ENCODE results near the gene NOX3. TPM values are rescaled to one million over a fixed set of nuclear protein-coding genes. Genes with fewer than 3 reads are reported as not detected.
"Not testable (repeated sequence)": the region's sequence is repeated elsewhere in the genome, so short reads cannot be mapped to it uniquely, and the experiment has no call there.

NOX3 gene
- total RNA-seq = not detected

DNA sequence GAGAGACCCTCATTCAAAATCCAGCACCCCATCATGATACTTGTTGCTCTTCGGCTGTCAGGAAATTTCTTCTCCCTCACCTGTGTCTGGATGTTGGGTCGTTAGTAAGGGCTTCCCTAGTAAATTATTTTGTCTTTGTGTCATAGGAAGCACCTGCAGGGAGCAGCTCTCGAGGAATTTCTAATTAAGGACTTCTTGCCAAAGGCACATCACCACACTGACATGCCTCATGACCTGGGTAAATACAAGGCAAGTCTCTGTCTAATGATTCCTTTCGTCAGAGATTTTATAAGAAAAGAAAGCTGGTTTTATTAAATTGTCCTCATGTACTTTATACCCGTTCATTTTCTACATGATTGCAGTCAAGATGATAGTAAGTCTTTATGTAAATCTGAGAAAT is at the start of gene NOX3:
TSS of gene NOX3 (minus strand) at position 74 of the 400 bp plus-strand sequence. CDS start at position 35, 39 bp downstream.
- Mint-ChIP-seq H3K36me3 (ENCODE audit: insufficient read depth) (no peaks in the 10 kb centered on the region), H3K9me3 (no peaks in the 10 kb centered on the region), H3K4me3 (no peak within 1 kb of the TSS), H3K4me1 (ENCODE audit: low read depth) (no peaks in the 10 kb centered on the region), H3K27me3 (ENCODE audit: low read depth) (peaks cover 4% of the 10 kb centered on the region)
- DNase-seq = no peak
- no peak for ATAC-seq

GRCh38 chr6:155504848-155505607 is 49.4 kb upstream of the NOX3 start:
- ATAC-seq = no peak
- H3K4me3 Mint-ChIP-seq = no peak overlapping the region
- no peak for DNase-seq
- peaks cover 5% of the 10 kb centered on the region for H3K27me3 Mint-ChIP-seq (ENCODE audit: low read depth)
- H3K9me3 Mint-ChIP-seq = peaks cover 11% of the 10 kb centered on the region
- no peaks in the 10 kb centered on the region for H3K36me3 Mint-ChIP-seq (ENCODE audit: insufficient read depth)
- H3K4me1 Mint-ChIP-seq (ENCODE audit: low read depth) = no peaks in the 10 kb centered on the region

GRCh38 chr6:155502393-155502792 is 46.8 kb upstream of the NOX3 start:
- ATAC-seq (no peak), DNase-seq (no peak)
- Mint-ChIP-seq H3K27me3 (ENCODE audit: low read depth) (peaks cover 3% of the 10 kb centered on the region), H3K9me3 (peaks cover 11% of the 10 kb centered on the region), H3K4me1 (ENCODE audit: low read depth) (no peaks in the 10 kb centered on the region), H3K36me3 (ENCODE audit: insufficient read depth) (no peaks in the 10 kb centered on the region), H3K4me3 (no peak overlapping the region)

- Mint-ChIP-seq H3K4me1 (ENCODE audit: low read depth) (peaks cover 3% of the 10 kb centered on the region), H3K9me3 (peaks cover 11% of the 10 kb centered on the region), H3K4me3 (no peak overlapping the region), H3K36me3 (ENCODE audit: insufficient read depth) (no peaks in the 10 kb centered on the region), H3K27me3 (ENCODE audit: low read depth) (peaks cover 3% of the 10 kb centered on the region)
- DNase-seq (no peak), ATAC-seq (no peak)
These were observed 43.9 kb upstream of the NOX3 start for GRCh38 chr6:155499574-155499973.

- H3K9me3 Mint-ChIP-seq = peaks cover 8% of the 10 kb centered on the region
- no peaks in the 10 kb centered on the region for H3K36me3 Mint-ChIP-seq (ENCODE audit: insufficient read depth)
- H3K4me3 Mint-ChIP-seq = no peak overlapping the region
- no peak for DNase-seq
- no peaks in the 10 kb centered on the region for H3K27me3 Mint-ChIP-seq (ENCODE audit: low read depth)
- peaks cover 7% of the 10 kb centered on the region for H3K4me1 Mint-ChIP-seq (ENCODE audit: low read depth)
- no peak for ATAC-seq
These were observed 42.7 kb upstream of the NOX3 start for GRCh38 chr6:155498370-155498769.

DNA sequence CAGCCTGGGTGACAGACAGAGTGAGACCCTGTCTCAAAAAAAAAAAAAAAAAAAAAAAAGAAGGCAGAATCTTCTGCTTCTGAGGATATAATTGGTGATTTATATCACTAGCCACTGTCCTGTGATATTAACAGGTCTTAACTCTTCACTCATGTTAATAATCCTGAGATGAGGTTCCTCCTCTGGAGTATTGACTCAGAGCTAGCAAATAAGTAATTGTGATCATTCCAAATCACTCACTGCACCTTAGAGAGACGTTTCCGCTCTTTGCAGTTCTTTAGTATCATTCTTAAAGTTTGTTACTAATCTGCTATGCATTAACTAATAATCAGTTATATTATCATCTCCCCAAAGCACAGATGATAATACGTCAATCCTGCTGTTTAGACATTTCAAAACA is 41.6 kb upstream of the NOX3 start:
- no peaks in the 10 kb centered on the region for H3K27me3 Mint-ChIP-seq (ENCODE audit: low read depth)
- ATAC-seq (no peak), DNase-seq (no peak)
- peaks cover 6% of the 10 kb centered on the region for H3K9me3 Mint-ChIP-seq
- H3K4me1 Mint-ChIP-seq (ENCODE audit: low read depth) = peaks cover 9% of the 10 kb centered on the region
- H3K36me3 Mint-ChIP-seq (ENCODE audit: insufficient read depth) = no peaks in the 10 kb centered on the region
- H3K4me3 Mint-ChIP-seq = no peak overlapping the region

DNA sequence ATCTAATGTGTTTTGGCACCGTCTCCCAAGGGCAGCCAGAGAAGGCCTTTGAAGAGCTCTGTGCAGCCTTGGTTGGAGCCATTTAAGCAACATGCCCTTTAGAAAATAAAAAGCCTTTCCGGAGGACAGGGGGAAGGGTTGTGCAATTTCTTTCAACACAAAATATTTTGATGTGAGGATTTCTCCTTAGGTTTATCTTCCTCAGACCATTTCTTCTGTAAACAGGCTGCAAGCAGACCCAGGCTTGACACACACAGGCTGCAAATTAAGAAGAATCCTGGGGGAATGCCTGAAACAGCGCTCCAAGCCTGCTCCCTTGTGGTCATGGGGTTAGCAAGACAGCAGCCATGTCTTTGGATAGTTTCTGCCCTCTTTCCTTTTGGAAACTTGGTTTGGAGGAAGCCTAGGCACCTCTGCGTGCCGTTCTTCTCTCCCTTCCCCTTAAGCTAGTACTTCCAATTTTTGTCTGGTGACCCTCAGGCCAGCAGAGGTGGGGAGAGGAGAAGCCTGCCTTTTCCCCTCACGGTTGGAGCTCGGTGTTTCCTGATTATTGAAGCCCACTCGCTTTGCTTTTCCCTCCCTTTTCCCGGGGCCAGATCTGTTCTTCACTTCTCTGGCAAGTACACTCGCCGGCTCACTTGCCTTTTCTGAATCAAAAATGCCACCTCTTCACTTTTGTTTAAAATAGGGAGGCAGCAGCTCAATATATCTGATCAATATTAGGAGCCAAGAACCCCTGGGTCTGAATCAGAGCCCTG is 39.6 kb upstream of the NOX3 start:
- ATAC-seq = no peak
- H3K4me3 Mint-ChIP-seq = no peak overlapping the region

GRCh38 chr6:155493694-155494143 is 38.1 kb upstream of the NOX3 start:
- no peaks in the 10 kb centered on the region for H3K27me3 Mint-ChIP-seq (ENCODE audit: low read depth)
- no peak for DNase-seq
- ATAC-seq = peak; percentile 86 to 87
- peaks cover 5% of the 10 kb centered on the region for H3K9me3 Mint-ChIP-seq
- no peaks in the 10 kb centered on the region for H3K36me3 Mint-ChIP-seq (ENCODE audit: insufficient read depth)
- no peak overlapping the region for H3K4me3 Mint-ChIP-seq
- peaks cover 9% of the 10 kb centered on the region for H3K4me1 Mint-ChIP-seq (ENCODE audit: low read depth)

More for the DNA sequence above, 39.6 kb upstream of the NOX3 start:
- DNase-seq = no peak
- Mint-ChIP-seq H3K36me3 (ENCODE audit: insufficient read depth) (no peaks in the 10 kb centered on the region), H3K9me3 (peaks cover 5% of the 10 kb centered on the region), H3K4me1 (ENCODE audit: low read depth) (peaks cover 9% of the 10 kb centered on the region), H3K27me3 (ENCODE audit: low read depth) (no peaks in the 10 kb centered on the region)

- H3K9me3 Mint-ChIP-seq = peaks cover 5% of the 10 kb centered on the region
- no peak overlapping the region for H3K4me3 Mint-ChIP-seq
- H3K36me3 Mint-ChIP-seq (ENCODE audit: insufficient read depth) = no peaks in the 10 kb centered on the region
- DNase-seq = no peak
- no peaks in the 10 kb centered on the region for H3K27me3 Mint-ChIP-seq (ENCODE audit: low read depth)
- H3K4me1 Mint-ChIP-seq (ENCODE audit: low read depth) = peaks cover 9% of the 10 kb centered on the region
- ATAC-seq = no peak
These were observed 37.5 kb upstream of the NOX3 start for GRCh38 chr6:155493026-155493693.

DNA sequence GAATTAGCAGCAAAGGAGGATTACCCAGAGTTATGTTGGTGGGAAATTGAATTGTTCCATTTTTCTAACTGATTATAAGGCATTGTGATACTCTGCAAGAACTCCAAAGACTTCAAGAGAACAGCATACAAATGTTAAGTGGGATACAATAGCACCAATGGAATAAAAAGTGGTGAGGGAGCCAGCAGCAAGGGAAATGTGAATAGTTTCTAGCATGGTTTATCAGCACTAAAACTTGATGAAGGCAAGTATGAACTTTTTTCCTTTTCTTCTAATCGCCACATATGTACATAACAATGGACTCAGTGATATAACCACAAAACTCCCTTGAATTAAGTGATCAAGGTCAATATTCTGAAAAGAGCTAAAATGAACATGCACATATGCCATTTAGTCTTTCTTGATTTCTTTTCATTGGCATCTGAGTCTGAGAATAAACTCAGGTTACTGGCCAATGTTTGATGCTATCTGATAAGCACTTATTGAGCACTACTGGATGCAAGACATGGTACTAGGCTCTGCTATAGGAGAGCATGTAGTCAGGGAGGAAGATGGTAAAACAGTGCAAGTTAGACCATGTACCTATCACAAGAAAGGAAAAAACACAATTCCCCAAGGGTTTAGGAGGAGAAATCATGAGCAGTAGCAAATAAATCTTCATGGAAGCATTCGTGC is 36.6 kb upstream of the NOX3 start:
- DNase-seq (no peak), ATAC-seq (no peak)
- Mint-ChIP-seq H3K4me1 (ENCODE audit: low read depth) (peaks cover 9% of the 10 kb centered on the region), H3K9me3 (peaks cover 5% of the 10 kb centered on the region), H3K36me3 (ENCODE audit: insufficient read depth) (no peaks in the 10 kb centered on the region), H3K4me3 (no peak overlapping the region), H3K27me3 (ENCODE audit: low read depth) (no peaks in the 10 kb centered on the region)

DNA sequence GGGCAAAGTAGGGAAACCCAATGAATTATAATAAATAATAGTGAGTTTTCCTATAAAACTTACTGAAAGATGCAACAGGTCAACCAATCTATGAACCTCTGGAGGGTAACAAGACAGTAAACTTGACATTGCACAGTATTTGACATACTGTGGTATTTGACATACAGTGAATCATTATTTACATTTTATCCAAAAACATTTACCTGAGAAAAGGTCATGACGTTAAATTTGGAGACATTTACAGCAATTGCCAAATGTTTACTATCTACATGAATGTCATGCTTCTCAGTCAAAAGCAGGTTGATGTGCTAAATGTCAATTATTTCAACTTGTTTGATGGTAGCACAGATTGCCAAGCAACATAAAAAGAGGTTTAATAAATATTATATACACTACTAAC is 35.8 kb upstream of the NOX3 start:
- DNase-seq (no peak), ATAC-seq (no peak)
- no peaks in the 10 kb centered on the region for H3K27me3 Mint-ChIP-seq (ENCODE audit: low read depth)
- peaks cover 5% of the 10 kb centered on the region for H3K4me1 Mint-ChIP-seq (ENCODE audit: low read depth)
- H3K4me3 Mint-ChIP-seq = no peak overlapping the region
- H3K9me3 Mint-ChIP-seq = peaks cover 5% of the 10 kb centered on the region
- no peaks in the 10 kb centered on the region for H3K36me3 Mint-ChIP-seq (ENCODE audit: insufficient read depth)

- not testable (repeated sequence) for DNase-seq; H3K36me3 Mint-ChIP-seq (ENCODE audit: insufficient read depth); H3K4me3 Mint-ChIP-seq; H3K9me3 Mint-ChIP-seq; ATAC-seq; H3K4me1 Mint-ChIP-seq (ENCODE audit: low read depth); H3K27me3 Mint-ChIP-seq (ENCODE audit: low read depth)
These were observed 32.6 kb upstream of the NOX3 start for GRCh38 chr6:155488197-155488596.

DNA sequence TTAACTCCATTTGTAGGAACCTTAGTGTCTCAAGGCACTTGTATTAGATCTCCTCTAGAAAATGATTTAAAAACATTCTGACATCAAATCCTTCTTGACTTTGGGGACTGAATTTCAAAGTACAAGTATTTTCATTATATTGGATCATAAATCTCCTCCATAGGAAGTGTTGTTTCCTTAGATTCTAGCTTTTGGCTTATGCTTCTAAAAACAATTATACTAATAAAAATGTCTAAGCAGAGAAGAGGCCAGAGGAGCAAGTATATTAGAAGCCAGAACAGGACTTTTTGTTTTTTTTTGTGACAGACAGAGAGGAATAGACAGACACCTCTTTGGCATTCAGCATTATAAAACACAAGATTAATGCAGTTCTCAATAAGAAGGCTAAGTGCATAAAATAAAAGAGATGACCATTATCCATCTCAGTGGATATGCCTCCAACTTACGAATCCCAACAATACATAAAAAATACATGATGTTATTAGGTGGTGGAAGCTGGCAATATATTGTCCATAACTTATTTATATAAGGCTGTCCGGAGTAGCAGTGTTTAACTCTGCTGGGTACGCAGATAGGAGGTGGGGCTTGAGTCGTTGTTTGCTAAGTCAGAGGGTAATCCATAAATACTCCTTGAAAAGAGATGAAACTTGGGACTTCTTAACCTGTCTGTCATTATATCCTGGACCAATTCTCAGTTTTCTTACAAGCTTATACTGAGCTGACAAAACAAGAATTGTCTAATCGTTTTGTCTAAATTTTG is 31.9 kb upstream of the NOX3 start:
- peaks cover 3% of the 10 kb centered on the region for H3K9me3 Mint-ChIP-seq
- DNase-seq (no peak), ATAC-seq (no peak)
- no peak overlapping the region for H3K4me3 Mint-ChIP-seq
- H3K36me3 Mint-ChIP-seq (ENCODE audit: insufficient read depth) = no peaks in the 10 kb centered on the region
- H3K27me3 Mint-ChIP-seq (ENCODE audit: low read depth) = no peaks in the 10 kb centered on the region
- H3K4me1 Mint-ChIP-seq (ENCODE audit: low read depth) = no peaks in the 10 kb centered on the region
